ENCODE data around the gene ELMOD3.
"Not testable (repeated sequence)": the region's sequence is repeated elsewhere in the genome, so short reads cannot be mapped to it uniquely, and the experiment has no call there.

The ELMOD3 gene

GRCh38 chr2:85405201-85406059, 50.9 kb downstream of the ELMOD3 start:
- DNase-seq = no peak

DNA sequence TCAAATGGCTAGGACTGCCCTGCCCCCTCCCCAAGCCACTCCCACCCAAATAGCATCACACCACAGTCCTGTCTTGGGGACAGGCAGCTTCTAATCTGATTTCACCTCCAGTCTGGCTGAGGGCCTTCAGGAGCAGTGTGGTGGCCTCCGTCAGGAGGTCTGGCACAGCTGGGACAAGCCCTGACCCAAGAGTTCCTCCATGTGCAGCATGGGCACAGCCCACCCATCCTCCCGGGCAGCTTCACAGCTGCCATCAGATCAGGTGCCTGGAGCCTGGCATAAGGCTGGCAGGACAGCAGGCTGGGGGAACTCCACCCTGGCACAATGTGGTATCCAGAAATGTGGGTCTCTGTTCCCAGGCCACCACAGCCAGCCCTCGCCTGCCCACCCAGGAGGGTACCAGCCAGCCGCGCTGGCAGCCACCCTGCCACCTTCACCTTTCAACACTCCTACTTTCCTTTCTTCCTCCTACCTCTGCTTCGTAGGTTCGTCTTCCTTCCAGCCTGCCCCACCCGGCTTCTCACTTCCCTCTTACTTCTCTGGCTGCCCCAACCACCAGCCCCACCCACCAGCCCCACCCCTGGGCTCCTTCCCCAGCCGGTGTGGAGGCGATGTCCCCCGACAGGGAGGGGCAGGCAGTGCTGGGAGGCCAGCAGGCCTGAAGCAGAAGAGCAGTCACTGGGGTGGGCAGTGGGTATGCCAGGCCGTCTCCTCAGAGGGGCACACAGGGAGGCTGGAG, 55.4 kb downstream of the ELMOD3 start, which contains the start of gene CAPG:
TSS of gene CAPG (minus strand) at position 522 of the 739 bp plus-strand sequence. CDS start 8,221 bp downstream, outside the sequence.
- no peak for DNase-seq

- DNase-seq = no peak
Measured at GRCh38 chr2:85410584-85411404, 56.2 kb downstream of the ELMOD3 start.

DNA sequence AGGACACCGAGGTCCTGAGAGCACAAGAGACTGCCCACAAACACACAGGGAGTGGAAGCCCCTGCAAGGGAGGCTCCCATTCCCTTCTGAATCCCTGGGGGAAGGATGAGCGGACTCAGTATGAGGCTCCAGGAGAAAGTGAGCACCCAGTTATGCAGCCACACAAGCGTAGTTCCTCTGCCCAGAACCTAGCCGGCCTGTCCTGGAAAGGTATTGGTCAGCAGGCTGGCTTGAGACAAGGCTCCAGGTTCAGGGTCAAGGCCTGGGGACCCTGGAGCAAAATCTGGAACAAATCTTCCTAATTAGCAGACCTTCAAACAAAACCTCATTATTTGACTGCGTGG, 56.8 kb downstream of the ELMOD3 start:
- DNase-seq = no peak

GRCh38 chr2:85413592-85414420, 59.2 kb downstream of the ELMOD3 start:
- no peak for DNase-seq

DNA sequence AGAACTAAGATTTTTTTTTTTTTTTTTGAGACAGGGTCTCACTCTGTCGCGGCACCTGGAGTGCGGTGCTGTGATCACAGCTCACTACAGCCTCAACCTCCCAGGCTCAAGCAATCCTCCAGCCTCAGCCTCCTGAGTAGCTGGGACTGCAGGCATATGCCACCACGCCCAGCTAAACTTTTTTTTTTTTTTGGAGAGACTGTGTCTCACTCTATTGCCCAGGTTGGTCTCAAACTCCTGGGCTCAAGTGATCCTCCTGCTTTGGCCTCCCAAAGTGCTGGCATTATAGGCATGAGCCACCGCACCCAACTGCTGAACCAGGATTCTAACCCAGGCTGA, 59.8 kb downstream of the ELMOD3 start:
- not testable (repeated sequence) for DNase-seq

DNA sequence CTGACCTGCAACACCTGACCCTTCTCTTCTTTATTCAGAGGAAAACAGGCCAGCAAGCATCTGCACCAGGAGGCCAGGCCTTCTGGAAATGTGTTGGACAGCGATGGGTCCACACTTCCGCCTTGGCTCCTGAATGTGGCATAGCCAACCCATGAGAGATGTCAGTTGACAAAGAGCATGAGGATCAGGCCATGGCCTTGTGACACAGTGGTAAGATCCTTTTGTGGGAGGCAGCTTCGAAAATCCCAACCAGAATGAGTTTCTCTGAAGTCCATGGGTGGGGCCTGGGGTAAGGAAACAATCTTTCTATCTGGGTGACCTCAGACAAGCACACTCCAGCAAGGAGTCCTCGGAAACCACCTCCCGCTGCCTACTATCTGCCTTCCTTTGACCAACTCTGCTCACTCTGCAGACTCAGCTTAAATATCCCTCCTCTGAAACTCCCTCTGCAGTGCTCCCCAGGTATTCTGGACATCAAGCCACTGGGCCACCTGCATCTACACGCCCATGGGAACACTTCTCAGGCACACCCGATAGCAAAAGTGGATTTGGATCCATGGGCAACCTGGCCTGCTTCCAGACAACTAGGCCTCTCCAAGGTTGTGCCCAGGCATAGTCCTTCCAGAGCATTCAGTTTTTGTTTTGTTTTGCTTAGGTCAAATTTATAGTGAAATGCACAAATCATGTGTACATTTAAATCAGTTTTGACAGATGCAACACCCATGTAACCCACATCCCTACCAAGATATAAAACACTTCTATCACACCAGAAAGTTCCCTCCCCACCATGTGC, 60.4 kb downstream of the ELMOD3 start:
- DNase-seq = no peak

DNA sequence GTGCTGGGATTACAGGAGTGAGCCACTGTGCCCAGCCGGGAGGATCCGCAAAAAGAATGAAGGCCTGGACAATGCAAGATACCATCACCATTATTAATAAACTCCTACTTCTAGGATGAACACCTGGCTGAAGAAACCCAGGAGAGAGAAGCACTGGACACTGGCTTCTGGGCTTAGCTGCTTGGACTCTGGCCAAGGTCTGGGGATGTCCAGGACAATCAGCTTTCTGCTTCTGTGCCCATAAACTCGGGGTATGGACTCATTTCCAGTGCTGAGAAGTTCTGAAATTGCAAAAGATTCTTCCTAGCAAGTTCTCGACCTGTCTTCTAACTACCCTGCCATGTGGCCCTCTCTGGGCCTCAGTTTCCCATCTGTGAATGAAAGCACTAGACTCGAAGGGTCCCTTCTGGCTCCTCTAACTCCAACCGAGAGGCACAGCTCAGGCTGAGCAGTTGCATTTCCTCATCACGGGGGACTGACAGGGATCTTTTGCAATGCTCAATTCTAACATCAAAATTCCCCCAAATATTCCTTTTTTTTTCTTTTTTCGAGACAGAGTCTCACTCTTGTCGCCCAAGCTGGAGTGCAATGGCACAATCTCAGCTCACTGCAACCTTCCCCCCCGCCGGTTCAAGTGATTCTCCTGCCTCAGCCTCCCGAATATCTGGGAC, 61.5 kb downstream of the ELMOD3 start:
- DNase-seq = no peak

DNA sequence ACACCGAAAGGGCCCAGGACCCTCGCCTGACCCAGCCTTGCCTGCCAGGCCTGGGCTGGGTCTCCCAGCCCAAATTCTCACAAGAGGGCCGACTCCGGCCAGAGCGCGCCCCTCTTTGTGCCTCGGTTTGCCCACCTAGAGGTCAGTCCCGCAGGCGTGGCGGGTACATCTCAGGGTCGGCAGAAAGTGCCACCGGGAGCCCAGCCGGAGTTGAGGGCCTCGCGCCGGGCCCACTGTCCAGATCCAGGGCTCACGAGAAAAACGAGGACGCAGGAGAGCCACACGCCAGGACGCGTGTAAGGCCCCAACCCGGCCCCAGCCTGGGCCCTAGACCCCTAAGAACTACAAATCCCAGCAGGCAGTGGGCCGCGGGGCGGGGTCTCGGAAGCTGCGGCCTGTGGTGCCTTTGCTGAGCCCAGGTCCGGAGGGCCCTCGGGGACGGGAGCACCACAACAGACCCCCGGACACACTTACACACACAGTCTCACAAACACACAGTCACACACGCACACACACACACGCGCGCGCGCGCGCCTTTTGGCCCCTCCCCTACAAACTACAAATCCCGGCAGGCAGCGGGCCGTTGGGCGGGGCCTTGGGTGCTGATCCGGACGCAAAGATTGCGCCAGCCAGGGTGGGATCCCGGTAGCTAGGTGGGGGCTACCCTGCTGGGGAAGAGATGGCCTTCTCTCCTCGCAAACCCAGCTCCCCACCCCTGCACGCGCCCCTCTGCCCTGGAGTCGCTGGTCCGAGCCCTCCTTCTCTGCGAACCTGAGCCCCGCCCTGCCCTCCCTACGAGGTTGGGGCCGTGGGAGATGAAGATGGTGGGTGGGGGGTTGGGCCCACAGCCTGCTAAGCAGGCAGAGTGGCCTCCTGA, 63.8 kb downstream of the ELMOD3 start, which contains the start of gene SH2D6:
TSS of gene SH2D6 (plus strand) at position 583 of the 877 bp plus-strand sequence. CDS start 10,752 bp downstream, outside the sequence.
- DNase-seq = peak; percentile 55

GRCh38 chr2:85419009-85419675, 64.6 kb downstream of the ELMOD3 start:
- DNase-seq = no peak

DNA sequence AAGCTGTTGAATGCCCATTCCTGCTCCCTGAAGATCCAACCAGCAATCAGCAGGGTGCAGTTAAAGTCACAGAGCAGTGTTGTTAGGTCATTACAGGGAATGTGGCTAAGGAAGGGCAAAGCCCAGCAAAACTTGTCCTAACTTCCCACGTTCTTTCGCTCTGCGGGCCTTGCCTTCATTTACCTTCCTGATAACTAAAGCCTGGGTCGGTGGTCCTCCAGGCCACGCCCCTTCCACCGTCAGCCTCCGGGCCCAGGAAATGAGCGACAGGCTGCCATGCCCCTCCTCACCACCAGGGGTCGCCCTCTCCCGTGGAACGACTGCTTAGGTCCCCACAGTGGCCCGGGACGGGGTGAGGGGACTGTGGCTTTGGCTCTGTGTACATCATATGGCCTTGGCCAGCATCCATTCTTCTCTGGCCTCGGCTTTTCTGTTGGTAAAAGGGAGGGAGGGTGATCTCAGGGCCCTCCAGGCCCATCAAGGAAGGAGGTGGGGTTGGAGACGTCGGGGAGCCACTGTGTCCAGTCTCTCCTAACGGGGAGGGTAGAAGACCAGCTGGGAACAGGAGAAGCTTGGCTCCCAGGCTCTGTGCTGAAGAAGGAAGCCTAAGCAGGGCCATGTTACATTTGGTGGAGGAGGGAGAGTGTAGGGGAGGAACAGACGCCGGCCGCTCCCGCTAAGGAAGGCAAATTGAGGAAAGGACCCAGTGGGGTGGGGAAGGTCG, 66.1 kb downstream of the ELMOD3 start:
- peak; percentile 76 for DNase-seq

GRCh38 chr2:85421260-85422071, 66.9 kb downstream of the ELMOD3 start:
- peak; percentile 66 for DNase-seq

DNA sequence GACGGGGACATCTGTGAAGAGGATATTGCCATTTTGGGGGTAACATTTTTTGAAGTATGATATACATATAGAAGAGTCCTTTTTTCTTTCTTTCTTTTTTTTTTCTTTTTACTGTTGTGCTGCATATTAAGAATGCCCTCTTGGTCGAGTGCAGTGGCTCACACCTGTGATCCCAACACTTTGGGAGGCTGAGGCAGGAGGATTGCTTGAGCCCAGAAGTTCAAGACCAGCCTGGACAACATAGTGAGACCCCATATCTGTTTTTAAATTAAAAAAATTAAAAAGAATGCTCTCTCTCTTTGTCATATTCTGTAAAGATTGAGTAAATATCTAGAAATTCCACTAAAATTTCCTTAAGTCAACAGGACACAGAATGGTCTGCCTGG, 67.5 kb downstream of the ELMOD3 start:
- DNase-seq = no peak

- DNase-seq = no peak
Measured at GRCh38 chr2:85423525-85423924, 69.0 kb downstream of the ELMOD3 start.

DNA sequence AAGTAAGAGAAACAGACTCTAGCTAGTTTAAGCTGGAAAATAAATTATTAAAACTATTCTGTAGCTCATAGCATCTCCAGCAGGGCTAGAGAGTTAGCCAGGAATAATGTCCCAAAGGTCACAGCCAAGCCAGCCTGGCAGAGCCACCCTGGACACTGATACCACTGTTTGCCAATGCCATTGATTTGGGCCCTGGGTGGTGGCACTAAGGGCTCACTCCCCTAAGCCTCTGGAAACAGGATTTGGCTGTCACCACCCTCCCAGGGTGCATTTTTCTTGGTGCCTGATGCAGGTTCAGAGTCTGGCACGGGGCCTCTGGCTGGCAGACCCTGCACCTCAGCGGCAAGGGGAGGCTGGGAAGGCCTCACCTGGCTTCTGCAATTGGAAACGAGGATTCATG, 71.0 kb downstream of the ELMOD3 start:
- no peak for DNase-seq

DNA sequence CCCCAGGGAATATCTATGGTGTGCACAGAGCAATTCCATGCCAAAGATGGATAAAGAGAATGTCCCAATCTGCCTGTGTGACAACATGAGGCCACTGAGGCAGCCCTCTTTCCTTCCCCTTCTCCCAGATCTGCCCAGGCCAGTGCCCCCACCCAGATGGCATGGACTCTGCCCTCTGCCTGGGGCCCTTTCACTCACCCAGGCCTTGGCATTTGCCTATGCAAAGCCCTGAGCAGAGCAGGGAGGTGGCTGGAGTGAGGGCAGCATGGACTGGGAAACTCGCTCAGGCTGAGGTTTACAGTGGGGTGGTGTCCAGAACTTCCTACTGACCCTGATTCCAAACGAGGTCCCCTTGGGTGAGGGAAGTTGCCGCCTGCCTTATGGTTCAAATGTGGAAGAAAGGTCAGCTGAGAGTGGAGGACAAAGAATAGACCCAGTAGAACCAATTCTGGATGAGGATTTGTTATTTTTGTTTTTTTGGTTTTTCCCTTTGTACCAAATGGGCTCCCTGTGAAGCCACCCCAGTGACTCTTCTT, 72.8 kb downstream of the ELMOD3 start:
- no peak for DNase-seq

- no peak for DNase-seq
Measured at GRCh38 chr2:85428343-85428881, 73.8 kb downstream of the ELMOD3 start.
